Brain microvascular endothelial cell (primary cell): ENCODE results near the gene CRYBG1.

Source experiments
- DNase-seq: peaks from one replicate; pipeline ENCODE4 v3.0.0-alpha.2; 2020
- H3K27ac ChIP-seq: fragments of 250-450 bp; sonication (Bioruptor Pico); 2 replicates; pipeline ENCODE4 v1.5.1; 2020; ENCODE audit warnings: mild to moderate bottlenecking, moderate library complexity
- H3K27me3 ChIP-seq: fragments of 250-450 bp; sonication (Bioruptor Pico); replicated peaks from 2 replicates; pipeline ENCODE4 v1.5.1; 2020; ENCODE audit warnings: mild to moderate bottlenecking
- H3K36me3 ChIP-seq: fragments of 250-450 bp; sonication (Bioruptor Pico); replicated peaks from 2 replicates; pipeline ENCODE4 v1.5.1; 2020; ENCODE audit warnings: mild to moderate bottlenecking
- H3K4me3 ChIP-seq: 2 replicates; pipeline ENCODE4 v1.5.1; 2011; ENCODE audit warnings: low read depth, mild to moderate bottlenecking, control low read depth, low read length, moderate library complexity
- in situ Hi-C: cut with HindIII; loops from 2 replicates; pipeline ENCODE4 v1.10.0; 2017; ENCODE audit warnings: low sequenced_read_pairs, low pct_ligation_motif_present
- TF ChIP-seq, protein P1 (sequence below): IDR thresholded peaks from 2 replicates; pipeline ENCODE4 v1.5.1; 2011; ENCODE audit warnings: low read depth, mild to moderate bottlenecking, moderate library complexity, low read length, control low read depth, inconsistent platforms; ENCODE audit errors: missing control alignments

Gene CRYBG1

DNA sequence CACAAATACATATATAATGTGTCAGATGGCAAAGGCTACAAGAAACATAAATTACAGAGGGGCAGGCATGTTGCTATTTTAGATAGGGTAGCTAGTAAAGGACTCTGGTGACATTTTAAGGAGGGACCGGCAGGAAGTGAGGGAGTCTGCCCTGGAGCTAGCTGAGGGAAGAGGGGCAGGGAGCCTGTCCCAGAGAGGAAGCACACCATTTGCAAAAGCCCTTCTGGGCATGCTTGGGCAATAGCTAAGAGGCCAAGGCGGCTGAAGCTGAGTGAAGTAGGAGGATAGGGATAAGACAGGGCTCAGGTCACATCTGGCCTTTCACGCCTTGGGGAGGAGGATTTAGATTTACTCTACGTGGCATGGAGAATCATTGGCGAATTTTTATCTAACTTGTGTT, 172.5 kb downstream of the CRYBG1 start:
- in situ Hi-C loops, result no loop called here
- no peak for DNase-seq
- TF ChIP-seq, protein P1, sequence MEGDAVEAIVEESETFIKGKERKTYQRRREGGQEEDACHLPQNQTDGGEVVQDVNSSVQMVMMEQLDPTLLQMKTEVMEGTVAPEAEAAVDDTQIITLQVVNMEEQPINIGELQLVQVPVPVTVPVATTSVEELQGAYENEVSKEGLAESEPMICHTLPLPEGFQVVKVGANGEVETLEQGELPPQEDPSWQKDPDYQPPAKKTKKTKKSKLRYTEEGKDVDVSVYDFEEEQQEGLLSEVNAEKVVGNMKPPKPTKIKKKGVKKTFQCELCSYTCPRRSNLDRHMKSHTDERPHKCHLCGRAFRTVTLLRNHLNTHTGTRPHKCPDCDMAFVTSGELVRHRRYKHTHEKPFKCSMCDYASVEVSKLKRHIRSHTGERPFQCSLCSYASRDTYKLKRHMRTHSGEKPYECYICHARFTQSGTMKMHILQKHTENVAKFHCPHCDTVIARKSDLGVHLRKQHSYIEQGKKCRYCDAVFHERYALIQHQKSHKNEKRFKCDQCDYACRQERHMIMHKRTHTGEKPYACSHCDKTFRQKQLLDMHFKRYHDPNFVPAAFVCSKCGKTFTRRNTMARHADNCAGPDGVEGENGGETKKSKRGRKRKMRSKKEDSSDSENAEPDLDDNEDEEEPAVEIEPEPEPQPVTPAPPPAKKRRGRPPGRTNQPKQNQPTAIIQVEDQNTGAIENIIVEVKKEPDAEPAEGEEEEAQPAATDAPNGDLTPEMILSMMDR, result no peak
- Histone ChIP-seq H3K27ac (no peak overlapping the region), H3K27me3 (no peaks in the 10 kb centered on the region), H3K4me3 (no peak overlapping the region), H3K36me3 (no peaks in the 10 kb centered on the region)

DNA sequence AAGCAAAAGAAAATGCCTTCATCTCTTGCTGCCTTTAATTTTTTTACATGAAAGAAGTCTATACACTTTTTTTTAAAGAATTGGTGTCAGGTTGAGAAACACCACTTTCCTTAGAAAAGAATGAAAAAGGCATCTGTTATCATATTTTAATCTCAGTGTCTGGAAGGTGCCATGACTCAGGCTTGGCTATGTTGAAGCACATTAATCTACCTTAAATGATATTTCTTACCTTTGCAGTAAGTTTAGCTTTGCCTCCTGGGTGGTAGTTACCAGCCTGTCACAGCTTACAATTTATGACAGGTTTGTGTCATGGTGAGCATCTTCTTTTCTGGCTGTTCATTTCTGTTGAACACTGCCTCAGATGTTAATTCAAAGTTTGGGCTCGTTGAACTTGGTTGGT, 173.5 kb downstream of the CRYBG1 start:
- TF ChIP-seq, protein P1, result no peak
- Histone ChIP-seq H3K27ac (no peak overlapping the region), H3K4me3 (no peak overlapping the region), H3K27me3 (no peaks in the 10 kb centered on the region), H3K36me3 (no peaks in the 10 kb centered on the region)
- in situ Hi-C loops, result no loop called here
- DNase-seq, result no peak

DNA sequence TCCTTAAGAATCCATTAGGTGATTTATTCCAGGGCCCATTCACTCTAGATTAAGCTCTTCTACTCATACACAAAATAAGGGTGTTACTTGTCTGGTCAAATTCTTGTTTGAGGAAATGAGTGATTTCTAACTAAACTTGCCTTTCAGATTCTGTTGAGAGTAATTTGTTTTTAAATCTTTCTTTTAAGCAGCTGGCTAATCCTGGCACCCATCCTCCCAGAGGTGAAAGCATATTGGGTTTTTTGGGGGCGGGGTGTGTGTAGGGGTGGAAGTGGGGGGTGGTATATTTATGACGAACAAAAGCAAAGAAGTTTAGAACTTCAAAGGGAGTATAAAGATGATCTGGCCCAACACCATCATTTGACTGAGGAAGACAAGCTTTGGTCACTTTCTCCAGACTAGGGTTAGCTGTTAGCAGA, 174.1 kb downstream of the CRYBG1 start:
- Histone ChIP-seq H3K27ac (no peak overlapping the region), H3K27me3 (no peaks in the 10 kb centered on the region), H3K36me3 (no peaks in the 10 kb centered on the region), H3K4me3 (no peak overlapping the region)
- in situ Hi-C loops, result no loop called here
- TF ChIP-seq, protein P1, result no peak
- no peak for DNase-seq

DNA sequence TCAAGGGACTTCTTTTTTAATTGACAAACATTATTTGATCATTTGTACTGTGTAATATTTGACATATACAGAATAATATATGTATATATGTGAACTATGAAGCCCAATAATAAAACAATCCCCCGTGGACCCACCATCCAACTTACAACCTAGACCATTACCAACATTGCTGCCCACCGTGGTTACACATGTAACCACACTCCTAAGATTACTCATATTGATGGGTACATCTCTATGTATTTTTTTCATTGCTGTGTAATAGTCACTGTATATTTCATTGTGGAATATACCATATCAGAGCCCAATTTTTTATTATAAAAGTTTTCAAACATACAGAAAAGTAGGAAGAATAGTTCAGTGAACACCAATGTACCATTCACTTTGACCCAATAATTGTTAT, 174.5 kb downstream of the CRYBG1 start:
- Histone ChIP-seq H3K27me3 (no peaks in the 10 kb centered on the region), H3K36me3 (no peaks in the 10 kb centered on the region), H3K27ac (no peak overlapping the region), H3K4me3 (no peak overlapping the region)
- DNase-seq, result no peak
- TF ChIP-seq, protein P1, result no peak
- in situ Hi-C loops, result no loop called here

DNA sequence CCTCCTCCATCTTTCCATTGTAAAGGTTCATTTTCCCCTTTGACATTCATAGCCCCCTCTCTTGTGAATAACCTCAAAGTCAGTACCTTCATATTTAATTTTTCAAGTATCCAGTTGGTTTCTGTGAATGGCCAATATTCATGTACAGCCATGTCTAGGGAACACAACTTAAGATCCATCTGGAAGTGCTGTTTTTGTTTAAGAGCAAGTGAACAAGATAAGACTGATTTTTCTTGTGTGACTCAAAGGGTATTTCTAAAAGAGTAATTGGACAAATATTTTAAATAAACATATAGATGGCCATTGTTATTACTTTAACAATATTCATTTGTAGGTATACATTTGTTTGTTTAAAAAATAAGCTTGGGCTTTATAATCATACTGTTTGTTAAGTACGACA, 175.8 kb downstream of the CRYBG1 start:
- Histone ChIP-seq H3K27ac (no peak overlapping the region), H3K27me3 (no peaks in the 10 kb centered on the region), H3K36me3 (no peaks in the 10 kb centered on the region), H3K4me3 (no peak overlapping the region)
- TF ChIP-seq, protein P1, result no peak
- in situ Hi-C loops, result no loop called here
- DNase-seq, result no peak

DNA sequence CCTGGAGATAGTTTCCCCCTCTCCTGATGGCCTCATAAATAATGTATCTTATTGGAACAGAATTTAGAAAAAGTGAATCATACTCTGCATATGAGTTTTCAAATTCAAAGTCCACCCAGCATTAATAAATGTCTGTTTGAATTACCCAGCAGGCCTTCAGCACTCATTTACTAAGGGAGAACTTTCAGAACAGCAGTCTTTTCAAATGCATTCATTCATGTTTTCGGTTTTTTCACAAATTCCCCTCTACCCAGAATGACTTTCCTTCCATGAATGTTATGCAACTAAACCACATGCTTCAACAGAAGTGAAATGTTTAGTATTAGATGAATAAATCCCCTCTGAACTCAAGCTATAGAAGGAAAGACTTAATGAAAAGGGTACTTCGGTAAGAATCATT, 176.3 kb downstream of the CRYBG1 start:
- in situ Hi-C loops, result no loop called here
- Histone ChIP-seq H3K36me3 (no peaks in the 10 kb centered on the region), H3K27ac (no peak overlapping the region), H3K27me3 (no peaks in the 10 kb centered on the region), H3K4me3 (no peak overlapping the region)
- DNase-seq, result no peak
- TF ChIP-seq, protein P1, result no peak
